ENCODE measurements around the gene SUMF1. TPM values are rescaled to one million over a fixed set of nuclear protein-coding genes. Genes with fewer than 3 reads are reported as not detected.

SUMF1 gene
- total RNA-seq, 4 donors from 2014 or later = 17.9 to 71.3 (median 30.3) TPM

DNA sequence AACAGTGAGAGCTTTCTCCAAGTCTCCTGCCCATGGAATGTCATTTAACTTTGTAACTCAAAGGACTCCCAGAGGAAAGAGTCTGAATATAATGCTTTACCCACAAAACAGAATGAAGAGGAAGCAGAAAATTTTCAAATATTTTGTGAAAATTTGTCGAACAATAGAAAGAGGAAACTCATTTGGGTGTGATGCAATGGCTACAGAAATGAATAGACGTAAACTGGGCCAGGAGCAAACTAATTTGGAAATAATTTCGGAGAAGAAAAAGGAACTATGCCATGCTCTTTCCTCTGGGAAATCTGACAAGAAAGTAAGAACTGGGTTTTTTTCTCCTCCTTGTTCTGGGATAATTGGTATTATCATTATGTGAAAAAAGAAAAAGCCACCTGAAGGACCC lies 11.2 kb upstream of the SUMF1 start:
- Histone ChIP-seq H3K27ac (no peak overlapping the region), H3K9me3 (no peaks in the 10 kb centered on the region), H3K36me3 (no peaks in the 10 kb centered on the region), H3K27me3 (no peaks in the 10 kb centered on the region), H3K4me1 (no peaks in the 10 kb centered on the region), H3K4me3 (no peak overlapping the region)
- intact Hi-C loops (cut with DNase I; ENCODE audit: low total_unique reads) = no loop called here
- TF ChIP-seq CTCF (IDR thresholded peaks at IDR 0.05) (no peak), POLR2A (IDR thresholded peaks at IDR 0.05) (no peak)
- no peak for DNase-seq

GRCh38 chr3:4476496-4476895 lies 9.4 kb upstream of the SUMF1 start:
- no peaks in the 10 kb centered on the region for H3K27me3 ChIP-seq
- no peaks in the 10 kb centered on the region for H3K36me3 ChIP-seq
- intact Hi-C loops (cut with DNase I; ENCODE audit: low total_unique reads) = no loop called here
- no peak for DNase-seq
- TF ChIP-seq CTCF (IDR thresholded peaks at IDR 0.05) = no peak
- no peak for TF ChIP-seq POLR2A (IDR thresholded peaks at IDR 0.05)
- no peaks in the 10 kb centered on the region for H3K9me3 ChIP-seq
- H3K4me1 ChIP-seq = no peaks in the 10 kb centered on the region
- H3K27ac ChIP-seq = no peak overlapping the region
- H3K4me3 ChIP-seq = no peak overlapping the region

- Histone ChIP-seq H3K4me3 (no peak overlapping the region), H3K27me3 (no peaks in the 10 kb centered on the region), H3K4me1 (no peaks in the 10 kb centered on the region), H3K36me3 (no peaks in the 10 kb centered on the region), H3K27ac (no peak overlapping the region), H3K9me3 (no peaks in the 10 kb centered on the region)
- intact Hi-C loops (cut with DNase I; ENCODE audit: low total_unique reads) = no loop called here
- DNase-seq = no peak
- no peak for TF ChIP-seq CTCF (IDR thresholded peaks at IDR 0.05)
- no peak for TF ChIP-seq POLR2A (IDR thresholded peaks at IDR 0.05)
These were observed 8.7 kb upstream of the SUMF1 start for GRCh38 chr3:4475804-4476203.

- no peak for TF ChIP-seq CTCF (IDR thresholded peaks at IDR 0.05)
- no peak for TF ChIP-seq POLR2A (IDR thresholded peaks at IDR 0.05)
- Histone ChIP-seq H3K27me3 (no peaks in the 10 kb centered on the region), H3K27ac (no peak overlapping the region), H3K9me3 (no peaks in the 10 kb centered on the region), H3K4me3 (no peak overlapping the region), H3K36me3 (no peaks in the 10 kb centered on the region), H3K4me1 (no peaks in the 10 kb centered on the region)
- intact Hi-C loops (cut with DNase I; ENCODE audit: low total_unique reads) = no loop called here
- DNase-seq = no peak
These were observed 7.8 kb upstream of the SUMF1 start for GRCh38 chr3:4474683-4475490.

DNA sequence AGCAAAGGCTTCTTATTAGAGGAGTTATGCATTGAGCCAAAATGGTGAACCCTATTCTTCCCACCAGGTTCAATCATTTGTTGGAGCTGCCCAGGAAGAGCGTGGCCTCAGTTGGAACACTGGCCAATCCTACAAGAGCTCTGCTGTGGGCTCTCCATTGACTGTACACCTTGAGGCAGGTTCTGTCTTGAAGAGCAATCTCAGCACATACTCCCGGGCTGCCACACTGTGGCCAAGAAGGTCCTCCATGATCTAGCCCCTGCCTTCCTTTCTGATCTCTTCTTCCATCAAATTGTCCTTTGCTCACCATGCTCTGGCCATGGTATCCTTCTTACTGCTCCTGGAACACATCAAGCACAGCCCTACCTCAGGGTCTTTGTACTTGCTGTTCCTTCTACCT lies 5.7 kb upstream of the SUMF1 start:
- H3K36me3 ChIP-seq = no peaks in the 10 kb centered on the region
- DNase-seq = no peak
- intact Hi-C loops (cut with DNase I; ENCODE audit: low total_unique reads) = no loop called here
- no peaks in the 10 kb centered on the region for H3K27me3 ChIP-seq
- no peaks in the 10 kb centered on the region for H3K9me3 ChIP-seq
- H3K27ac ChIP-seq = no peak overlapping the region
- no peak for TF ChIP-seq POLR2A (IDR thresholded peaks at IDR 0.05)
- TF ChIP-seq CTCF (IDR thresholded peaks at IDR 0.05) = no peak
- H3K4me1 ChIP-seq = no peaks in the 10 kb centered on the region
- no peak overlapping the region for H3K4me3 ChIP-seq

Measured in uterus (tissue), 4 donors.